Inflammatory macrophage treated with lipopolysaccharide for 1 hour (primary cell): Measurements from ENCODE around the gene STK32C.
A peak's percentile ranks its signal among the peaks of the same experiment; 100 is the strongest.

Source experiments
- DNase-seq, 2 donors: peaks; one replicate each; pipeline ENCODE4 v3.0.0-alpha.2; 2020 to 2022

STK32C gene

GRCh38 chr10:132307823-132308586 lies at the start of gene STK32C:
STK32C (minus strand) TSS chr10:132307950; CDS start chr10:132307833, 117 bp downstream.
- DNase-seq: peak; percentile 83 to 92

- no peak for DNase-seq
Measured at GRCh38 chr10:132356621-132357195, 49.0 kb upstream of the STK32C start.

DNA sequence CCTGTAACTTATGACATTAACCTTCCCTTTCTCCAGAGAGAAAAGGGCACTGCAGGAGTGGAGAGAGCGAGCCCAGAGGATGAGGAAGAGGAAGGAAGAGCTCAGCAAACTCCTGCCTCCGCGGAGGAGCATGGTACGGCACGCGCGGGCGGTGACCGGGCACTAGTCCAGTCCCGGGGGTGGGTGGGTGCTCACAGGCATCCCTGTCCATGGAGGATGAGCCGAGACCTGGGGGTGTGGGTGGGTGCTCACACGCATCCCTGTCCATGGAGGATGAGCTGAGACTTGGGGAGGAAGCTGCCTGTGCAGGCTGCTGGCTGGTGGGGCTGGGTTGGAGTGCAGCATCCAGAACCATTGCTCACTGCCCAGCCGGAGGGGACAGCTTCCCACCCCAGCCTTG lies 48.0 kb upstream of the STK32C start:
- peak in 1 of 2 donors; percentile 19 for DNase-seq

DNA sequence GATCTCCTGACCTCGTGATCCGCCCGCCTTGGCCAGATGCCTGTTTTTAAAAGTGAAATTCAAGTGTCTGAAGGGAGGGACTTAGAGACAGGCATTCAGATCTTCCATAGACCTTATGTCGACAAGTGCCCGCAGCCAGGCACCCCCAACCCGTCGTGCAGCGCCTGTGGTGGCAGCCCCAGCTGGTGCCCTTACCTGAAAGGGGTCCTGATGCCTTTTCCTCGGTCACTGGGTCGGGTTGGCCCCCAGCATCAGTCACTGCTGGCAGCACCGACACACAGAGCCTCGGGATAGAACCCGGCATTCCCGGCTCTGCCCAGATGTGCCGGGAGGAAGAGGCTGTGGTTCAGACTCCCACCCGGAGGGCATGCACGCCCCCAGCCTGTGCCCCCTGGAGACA lies 47.5 kb upstream of the STK32C start:
- DNase-seq: no peak

GRCh38 chr10:132354356-132355094 lies 46.8 kb upstream of the STK32C start:
- DNase-seq: peak in 1 of 2 donors; percentile 25

GRCh38 chr10:132353456-132354355 lies 46.0 kb upstream of the STK32C start:
- no peak for DNase-seq

DNA sequence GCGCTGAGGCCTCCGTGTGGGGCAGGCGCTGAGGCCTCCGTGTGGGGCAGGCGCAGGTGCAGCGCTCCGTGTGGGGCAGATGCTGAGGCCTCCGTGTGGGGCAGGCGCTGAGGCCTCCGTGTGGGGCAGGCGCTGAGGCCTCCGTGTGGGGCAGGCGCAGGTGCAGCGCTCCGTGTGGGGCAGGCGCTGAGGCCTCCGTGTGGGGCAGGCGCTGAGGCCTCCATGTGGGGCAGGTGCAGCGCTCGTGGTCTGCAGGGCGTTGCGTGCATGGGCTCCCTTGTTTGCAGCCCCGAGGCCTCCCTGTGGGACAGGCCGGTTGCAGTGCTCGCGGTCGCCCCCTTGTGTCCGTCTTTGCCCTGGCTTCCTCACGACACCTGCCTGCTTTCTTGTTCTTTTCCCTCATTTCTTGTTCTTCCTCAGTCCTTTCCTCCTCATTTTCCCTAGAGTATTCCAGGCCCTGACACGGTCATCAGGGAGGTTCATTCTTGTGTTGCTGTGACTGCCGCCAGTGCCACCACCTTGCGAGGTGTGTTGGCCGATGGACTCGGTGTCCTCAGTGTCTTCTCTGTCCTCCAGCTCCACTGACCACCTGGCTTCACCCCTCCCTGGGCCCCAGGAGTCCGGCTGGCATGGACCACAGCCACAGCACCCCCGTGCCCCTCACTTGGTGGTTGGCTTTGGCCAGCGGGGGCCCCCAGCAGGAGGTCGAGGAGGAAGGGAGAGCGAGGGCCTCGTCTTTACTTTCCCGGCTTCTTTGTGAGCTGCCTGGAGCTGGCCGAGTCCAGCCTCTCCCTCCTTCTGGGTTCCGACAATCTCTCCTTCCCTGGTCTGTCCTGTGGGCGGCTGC lies 44.9 kb upstream of the STK32C start:
- DNase-seq: peak in 1 of 2 donors; percentile 72

GRCh38 chr10:132351611-132352010 lies 43.9 kb upstream of the STK32C start:
- DNase-seq: no peak

DNA sequence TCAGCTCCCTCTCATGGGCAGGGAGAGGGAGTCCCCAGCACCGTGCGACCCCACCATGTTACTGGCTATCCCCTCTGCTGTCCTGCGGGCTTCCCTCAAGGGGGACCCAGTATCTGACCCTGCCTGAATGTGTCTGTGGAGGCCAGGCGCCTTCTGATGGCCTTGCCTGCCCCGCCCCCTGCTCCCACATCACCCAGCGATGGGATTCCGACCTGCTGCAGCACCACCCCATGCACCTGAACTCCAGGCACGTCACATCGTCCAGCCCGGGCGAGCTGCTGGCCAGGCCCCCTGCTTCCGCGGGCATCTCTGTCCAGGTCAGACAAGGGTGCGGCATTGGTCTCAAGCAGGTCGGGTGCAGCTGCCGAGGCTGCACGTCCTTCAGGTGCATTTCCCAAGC lies 43.2 kb upstream of the STK32C start:
- DNase-seq: no peak

DNA sequence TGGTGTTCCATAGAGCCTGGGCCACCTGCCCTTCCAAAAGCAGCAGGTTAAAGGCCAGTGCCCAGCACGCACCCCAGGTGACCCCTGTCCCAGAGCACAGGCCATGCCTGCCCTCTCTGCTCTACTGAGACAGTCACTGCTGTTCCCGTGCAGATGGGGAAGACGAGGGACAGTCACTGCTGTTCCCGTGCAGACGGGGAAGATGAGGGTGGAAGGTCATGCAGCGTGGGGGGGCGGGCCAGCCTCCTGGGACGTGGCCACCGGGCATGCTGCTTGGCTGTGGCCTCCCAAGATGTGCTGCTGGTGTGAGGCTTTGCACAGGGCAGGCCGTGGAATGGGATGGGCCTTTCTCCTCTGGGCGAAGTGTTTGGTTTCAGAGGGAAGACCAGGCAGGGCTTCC lies 42.6 kb upstream of the STK32C start:
- DNase-seq: no peak

- no peak for DNase-seq
Measured at GRCh38 chr10:132349766-132350165, 42.0 kb upstream of the STK32C start.

DNA sequence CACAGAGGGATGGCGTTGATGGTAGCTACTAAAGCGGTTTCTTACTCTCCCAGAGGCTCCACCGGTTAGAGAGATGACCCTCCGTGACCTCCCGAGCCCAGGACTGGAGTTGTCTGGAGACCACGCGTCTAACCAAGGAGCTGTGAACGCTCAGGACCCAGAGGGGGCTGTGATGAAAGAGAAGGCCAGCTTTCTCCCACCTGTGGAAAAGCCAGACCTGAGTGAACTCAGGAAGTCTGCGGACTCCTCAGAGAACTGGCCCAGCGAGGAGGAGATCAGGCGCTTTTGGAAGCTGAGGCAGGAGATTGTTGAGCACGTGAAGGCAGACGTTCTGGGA lies 40.1 kb upstream of the STK32C start:
- DNase-seq: no peak

- no peak for DNase-seq
Measured at GRCh38 chr10:132347211-132347930, 39.6 kb upstream of the STK32C start.

DNA sequence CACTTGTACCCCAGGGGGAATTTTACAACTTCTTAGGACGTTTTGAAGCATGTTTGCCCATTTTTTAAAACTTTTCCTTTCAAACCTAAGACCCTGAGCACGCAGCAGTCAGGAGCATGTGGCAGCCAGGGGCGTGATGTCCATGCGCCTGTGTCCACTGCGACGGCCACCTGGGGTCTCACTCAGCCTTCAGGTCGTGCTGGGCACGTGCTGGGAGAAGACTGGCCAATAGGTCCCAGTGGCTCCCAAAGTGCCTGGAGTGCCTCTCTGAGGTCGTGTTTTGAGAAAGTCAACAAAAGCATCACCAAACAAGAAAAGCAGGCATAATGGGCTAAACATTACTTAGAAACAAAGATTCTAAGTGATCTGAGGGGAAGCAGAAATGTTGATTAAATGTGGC lies 39.1 kb upstream of the STK32C start:
- no peak for DNase-seq

GRCh38 chr10:132345345-132345744 lies 37.6 kb upstream of the STK32C start:
- DNase-seq: no peak

DNA sequence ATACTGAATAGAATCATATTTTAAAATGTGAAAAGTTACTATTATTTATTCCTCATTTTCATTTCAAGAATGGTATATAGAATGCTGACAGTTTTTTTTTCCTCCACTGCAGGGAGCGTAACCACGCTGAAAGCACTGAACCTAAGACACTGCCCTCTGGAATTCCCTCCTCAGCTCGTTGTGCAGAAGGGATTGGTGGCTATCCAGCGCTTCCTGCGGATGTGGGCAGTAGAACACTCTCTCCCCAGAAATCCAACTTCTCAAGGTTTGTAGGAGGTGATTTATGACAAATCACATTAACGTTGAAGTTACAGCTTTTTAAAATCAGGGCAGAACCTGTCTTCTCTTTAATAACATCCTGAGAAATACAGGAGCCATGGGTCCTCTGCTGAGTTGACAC lies 36.6 kb upstream of the STK32C start:
- no peak for DNase-seq

GRCh38 chr10:132342553-132342952 lies 34.8 kb upstream of the STK32C start:
- no peak for DNase-seq

DNA sequence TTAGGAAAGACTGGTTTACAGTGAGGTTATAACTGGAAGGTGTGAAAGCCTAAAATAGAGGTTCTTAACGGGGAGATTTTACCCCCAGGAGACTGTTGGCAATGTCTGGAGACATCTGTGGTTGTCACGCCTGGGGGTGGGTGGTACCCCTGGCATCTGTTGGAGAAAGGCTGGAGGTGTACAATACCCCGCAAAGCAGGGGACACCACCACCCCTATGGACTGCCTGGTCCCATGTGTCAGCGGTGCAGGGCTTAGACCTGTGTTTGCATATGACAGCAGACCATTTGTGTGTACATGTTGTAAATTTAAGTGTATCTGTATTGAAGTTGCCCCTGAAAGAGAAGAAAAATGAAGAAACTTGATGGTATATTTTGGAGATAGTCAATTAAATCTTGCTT lies 34.0 kb upstream of the STK32C start:
- no peak for DNase-seq

- DNase-seq: no peak
Measured at GRCh38 chr10:132341017-132341416, 33.3 kb upstream of the STK32C start.

- DNase-seq: no peak
Measured at GRCh38 chr10:132339276-132339675, 31.5 kb upstream of the STK32C start.

DNA sequence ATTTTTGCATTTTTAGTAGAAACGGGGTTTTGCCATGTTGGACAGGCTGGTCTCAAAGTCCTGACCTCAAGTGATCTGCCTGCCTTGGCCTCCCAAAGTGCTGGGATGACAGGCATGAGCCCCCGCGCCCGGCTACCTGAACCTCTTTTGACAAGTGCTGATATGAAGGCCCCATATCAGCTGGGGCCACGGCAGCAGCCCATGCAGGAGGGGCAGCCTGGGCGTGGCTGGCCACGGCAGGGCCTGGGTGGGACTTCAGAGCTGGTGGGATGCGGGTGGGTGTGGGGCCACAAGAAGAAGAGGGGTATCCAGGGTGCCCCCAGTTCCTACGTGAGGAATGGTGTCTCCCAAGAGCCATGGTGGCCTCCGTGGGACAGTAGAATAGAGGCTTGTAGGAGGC lies 31.1 kb upstream of the STK32C start:
- no peak for DNase-seq
